Left ventricle myocardium inferior (tissue), 1 donor: ENCODE results near the gene FILIP1L. TPM values are rescaled to one million over a fixed set of nuclear protein-coding genes. Genes with fewer than 3 reads are reported as not detected.

Experiments used
- DNase-seq: peaks from one replicate; pipeline ENCODE4 v3.0.0-alpha.2; 2020
- H3K27ac ChIP-seq: fragments of 200-600 bp; replicated peaks from 2 replicates; pipeline ENCODE4 v1.8.0; 2021
- H3K27me3 ChIP-seq: fragments of 200-600 bp; 2 replicates; pipeline ENCODE4 v1.8.0; 2021; ENCODE audit warnings: low read depth
- H3K36me3 ChIP-seq: fragments of 200-600 bp; 2 replicates; pipeline ENCODE4 v1.8.0; 2021
- H3K4me1 ChIP-seq: fragments of 200-600 bp; 2 replicates; pipeline ENCODE4 v1.8.0; 2021
- H3K4me3 ChIP-seq: fragments of 200-600 bp; 2 replicates; pipeline ENCODE4 v1.8.0; 2021; ENCODE audit warnings: mild to moderate bottlenecking, moderate library complexity
- H3K9me3 ChIP-seq: fragments of 200-600 bp; replicated peaks from 2 replicates; pipeline ENCODE4 v1.8.0; 2021
- intact Hi-C: fragments of 100-400 bp; cut with micrococcal nuclease; formaldehyde crosslinking; loops from one replicate; pipeline ENCODE4 v1.11.0; 2022
- total RNA-seq: library from RNA; stranded (reverse); fragmentation: NEBNext Ultra II Directional; extraction: Animal tissue kit (Norgen Biotek cat#: 25700); gene quantifications from one replicate; pipeline ENCODE4 v1.2.1, GENCODE V29; 2021
- TF ChIP-seq, protein P1 (sequence below): fragments of 200-600 bp; IDR thresholded peaks from 2 replicates; pipeline ENCODE4 v1.8.0; 2021; ENCODE audit warnings: antibody characterized with exemption, mild to moderate bottlenecking, borderline replicate concordance
- donor health status: DM: no; HTN: yes; CAD: no; lungs with severe emphysema.

The FILIP1L gene
- total RNA-seq, 1 donor from 2014 or later: 84.9 TPM

DNA sequence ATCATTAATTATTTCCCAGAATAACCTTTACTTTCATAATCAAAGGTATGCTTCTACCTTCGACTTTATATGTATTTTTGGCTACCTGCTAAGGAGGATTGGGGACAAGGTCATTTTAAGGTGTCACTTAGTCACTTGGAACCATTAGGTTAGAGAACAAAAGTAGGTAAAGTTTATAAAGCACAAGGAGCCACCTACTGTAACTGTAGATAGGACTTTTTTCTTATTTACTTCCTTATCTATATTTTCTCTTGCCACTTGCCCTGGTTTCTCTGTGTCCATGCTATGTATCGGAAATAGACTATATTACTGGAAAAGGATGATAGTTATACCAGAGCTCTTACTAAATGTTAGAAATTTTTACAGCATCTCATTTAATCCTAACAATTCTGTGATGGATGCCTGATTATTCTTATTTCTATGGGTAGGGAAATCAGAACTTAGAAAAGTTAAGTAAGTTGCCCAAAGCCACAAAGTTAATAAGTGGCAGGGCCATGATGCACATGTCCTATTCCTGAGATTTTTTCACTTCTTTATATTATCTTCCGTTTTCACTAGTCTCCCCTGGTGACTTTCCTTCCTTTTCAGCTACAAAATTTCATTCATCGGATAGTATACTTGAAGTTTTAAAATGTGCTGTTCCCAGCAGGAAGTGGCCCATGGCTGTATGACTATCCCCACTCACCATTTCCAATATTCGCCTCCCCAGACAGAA is 164.2 kb downstream of the FILIP1L start:
- TF ChIP-seq, protein P1, sequence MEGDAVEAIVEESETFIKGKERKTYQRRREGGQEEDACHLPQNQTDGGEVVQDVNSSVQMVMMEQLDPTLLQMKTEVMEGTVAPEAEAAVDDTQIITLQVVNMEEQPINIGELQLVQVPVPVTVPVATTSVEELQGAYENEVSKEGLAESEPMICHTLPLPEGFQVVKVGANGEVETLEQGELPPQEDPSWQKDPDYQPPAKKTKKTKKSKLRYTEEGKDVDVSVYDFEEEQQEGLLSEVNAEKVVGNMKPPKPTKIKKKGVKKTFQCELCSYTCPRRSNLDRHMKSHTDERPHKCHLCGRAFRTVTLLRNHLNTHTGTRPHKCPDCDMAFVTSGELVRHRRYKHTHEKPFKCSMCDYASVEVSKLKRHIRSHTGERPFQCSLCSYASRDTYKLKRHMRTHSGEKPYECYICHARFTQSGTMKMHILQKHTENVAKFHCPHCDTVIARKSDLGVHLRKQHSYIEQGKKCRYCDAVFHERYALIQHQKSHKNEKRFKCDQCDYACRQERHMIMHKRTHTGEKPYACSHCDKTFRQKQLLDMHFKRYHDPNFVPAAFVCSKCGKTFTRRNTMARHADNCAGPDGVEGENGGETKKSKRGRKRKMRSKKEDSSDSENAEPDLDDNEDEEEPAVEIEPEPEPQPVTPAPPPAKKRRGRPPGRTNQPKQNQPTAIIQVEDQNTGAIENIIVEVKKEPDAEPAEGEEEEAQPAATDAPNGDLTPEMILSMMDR: no peak
- Histone ChIP-seq H3K4me3 (no peak overlapping the region), H3K27me3 (no peaks in the 10 kb centered on the region), H3K4me1 (peaks cover 56% of the 10 kb centered on the region), H3K27ac (no peak overlapping the region), H3K36me3 (no peaks in the 10 kb centered on the region), H3K9me3 (no peaks in the 10 kb centered on the region)
- no peak for DNase-seq
- intact Hi-C loops: loop anchor here (10.0 kb wide), 1 partner anchor 105 kb away; no protein-coding TSS in a partner anchor

DNA sequence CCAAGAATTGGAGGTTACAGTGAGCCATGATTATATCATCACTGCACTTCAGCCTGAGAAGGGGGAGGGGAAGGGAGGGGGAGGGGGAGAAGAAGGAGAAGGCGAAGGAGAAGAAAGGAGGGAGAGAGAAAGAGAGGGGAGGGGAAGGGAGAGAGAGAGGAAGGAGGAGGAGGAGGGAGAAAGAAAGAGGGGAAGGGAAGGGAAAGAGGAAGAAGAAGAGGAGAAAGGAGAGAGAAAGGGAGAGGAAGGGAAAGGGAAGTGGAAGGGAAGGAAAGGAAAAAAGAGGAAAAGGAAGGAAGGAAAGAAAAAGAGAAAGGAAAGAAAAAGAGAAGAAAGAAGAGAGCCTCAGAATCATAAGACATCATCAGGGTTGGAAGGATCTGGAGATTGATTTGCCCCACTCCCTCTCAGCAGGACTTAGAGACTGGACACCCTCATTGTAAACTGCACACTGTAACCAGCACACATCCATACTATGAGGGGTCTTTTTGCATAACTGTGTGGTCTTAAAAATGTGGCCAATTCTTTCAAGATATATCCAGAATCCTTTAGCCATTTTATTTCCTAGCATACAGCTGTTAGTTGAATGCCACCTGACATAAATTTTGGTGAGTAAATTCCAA is 165.7 kb downstream of the FILIP1L start:
- Histone ChIP-seq H3K4me3 (no peak overlapping the region), H3K27ac (no peak overlapping the region), H3K36me3 (no peaks in the 10 kb centered on the region), H3K27me3 (no peaks in the 10 kb centered on the region), H3K4me1 (peaks cover 58% of the 10 kb centered on the region), H3K9me3 (no peaks in the 10 kb centered on the region)
- no peak for DNase-seq
- intact Hi-C loops: loop anchor here (10.0 kb wide), 1 partner anchor 104 kb away; no protein-coding TSS in a partner anchor
- TF ChIP-seq, protein P1: no peak

DNA sequence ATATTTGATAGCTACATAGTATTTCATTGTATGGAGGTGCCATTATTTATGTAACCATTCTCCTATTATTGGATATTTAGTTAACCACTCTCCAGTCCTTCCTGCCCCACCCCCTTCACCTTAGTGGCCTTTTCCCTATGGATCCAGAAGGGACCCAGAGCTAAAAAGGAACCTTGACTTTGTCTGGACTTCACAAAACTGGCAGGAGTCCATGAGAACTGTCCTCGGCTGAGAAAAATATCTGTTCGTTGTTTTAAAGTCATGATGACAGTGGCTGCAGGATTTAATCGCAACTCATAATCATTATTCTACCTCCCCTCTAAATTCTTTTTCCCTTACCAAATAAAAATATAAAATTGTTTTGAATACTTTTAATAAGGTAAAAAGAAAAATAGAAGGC is 166.9 kb downstream of the FILIP1L start:
- intact Hi-C loops: loop anchor here (10.0 kb wide), 1 partner anchor 103 kb away; no protein-coding TSS in a partner anchor
- no peak overlapping the region for H3K27ac ChIP-seq
- H3K27me3 ChIP-seq: no peaks in the 10 kb centered on the region
- no peaks in the 10 kb centered on the region for H3K9me3 ChIP-seq
- TF ChIP-seq, protein P1: no peak
- H3K36me3 ChIP-seq: no peaks in the 10 kb centered on the region
- peaks cover 55% of the 10 kb centered on the region for H3K4me1 ChIP-seq
- H3K4me3 ChIP-seq: no peak overlapping the region
- no peak for DNase-seq

GRCh38 chr3:99945328-99945995 is 168.8 kb downstream of the FILIP1L start:
- intact Hi-C loops: loop anchor here (10.0 kb wide), 1 partner anchor 101 kb away; no protein-coding TSS in a partner anchor
- peak overlapping the region; percentile 32 for H3K4me3 ChIP-seq
- DNase-seq: no peak

More at GRCh38 chr3:99945328-99945995, 168.8 kb downstream of the FILIP1L start:
- Histone ChIP-seq H3K27ac (peak overlapping the region; percentile 63), H3K27me3 (no peaks in the 10 kb centered on the region), H3K4me1 (peaks cover 55% of the 10 kb centered on the region), H3K9me3 (no peaks in the 10 kb centered on the region), H3K36me3 (no peaks in the 10 kb centered on the region)
- TF ChIP-seq, protein P1: no peak
